ENCODE data around the gene NRXN3. TPM values are rescaled to one million over a fixed set of nuclear protein-coding genes. Genes with fewer than 3 reads are reported as not detected.
A peak's percentile ranks its signal among the peaks of the same experiment; 100 is the strongest.

The NRXN3 gene
- total and polyA plus RNA-seq, 2 experiments from 2014 or later, result 1.0 to 1.8 TPM

- TF ChIP-seq NANOG (IDR thresholded peaks at IDR 0.05; ENCODE audit: borderline replicate concordance), result no peak
These were observed 1081.1 kb downstream of the NRXN3 start (continued) for GRCh38 chr14:79251278-79251677.

GRCh38 chr14:79253576-79253975 is 1083.4 kb downstream of the NRXN3 start:
- Histone ChIP-seq H4K20me1 (replicated peaks; ENCODE audit: insufficient read depth) (no peaks in the 10 kb centered on the region), H3K79me2 (replicated peaks; ENCODE audit: insufficient read depth) (no peaks in the 10 kb centered on the region), H3K27ac (ENCODE audit: low read depth) (no peak overlapping the region), H3K27me3 (ENCODE audit: insufficient read depth) (no peaks in the 10 kb centered on the region), H3K36me3 (ENCODE audit: insufficient read depth) (0 out of 2 replicates have a peak, but pooled peaks cover 5% of the 10 kb centered on the region), H3F3A (replicated peaks; ENCODE audit: low read depth) (no peaks in the 10 kb centered on the region), H3K4me1 (ENCODE audit: insufficient read depth) (peaks cover 5% of the 10 kb centered on the region; the same call in 1 of the 2 replicates), H2AFZ (no peak overlapping the region), H3K9me2 (ENCODE audit: insufficient read depth) (no peaks in the 10 kb centered on the region), H3K4me3 (no peak overlapping the region), H3K4me2 (no peak overlapping the region)
- Mint-ChIP-seq H3K27ac (no peak overlapping the region), H3K27me3 (ENCODE audit: insufficient read depth, low read depth, poor library complexity) (peaks cover 3% of the 10 kb centered on the region), H3K4me3 (no peak overlapping the region), H3K9me3 (peaks cover 7% of the 10 kb centered on the region; the same call in 1 of the 3 replicates), H3K4me1 (peaks cover 6% of the 10 kb centered on the region), H3K36me3 (ENCODE audit: low read depth) (peaks cover 6% of the 10 kb centered on the region; the same call in 1 of the 3 replicates)
- ATAC-seq (no peak), DNase-seq (ENCODE audit: low spot score) (no peak)
- no peak for TF ChIP-seq NANOG (IDR thresholded peaks at IDR 0.05; ENCODE audit: borderline replicate concordance)

GRCh38 chr14:79254069-79254775 is 1084.0 kb downstream of the NRXN3 start:
- no peak overlapping the region for H3K4me2 ChIP-seq
- no peak overlapping the region for H3K27ac Mint-ChIP-seq
- peaks cover 7% of the 10 kb centered on the region; the same call in 1 of the 3 replicates for H3K9me3 Mint-ChIP-seq
- no peaks in the 10 kb centered on the region for H3K9me2 ChIP-seq (ENCODE audit: insufficient read depth)
- TF ChIP-seq ZNF462 (CRISPR knock-in tag; IDR thresholded peaks at IDR 0.05) (0 out of 2 replicates have a peak, but pooled peaks have one; percentile 12), STAT1 (IDR thresholded peaks at IDR 0.05; ENCODE audit: unreplicated experiment) (no peak)
- no peak overlapping the region for H3K4me3 ChIP-seq
- H3K4me3 Mint-ChIP-seq, result no peak overlapping the region
- H3K4me1 ChIP-seq (ENCODE audit: insufficient read depth), result no peaks in the 10 kb centered on the region
- no peaks in the 10 kb centered on the region for H3K27me3 ChIP-seq (ENCODE audit: insufficient read depth)
- no peak overlapping the region for H3K27ac ChIP-seq (ENCODE audit: low read depth)
- H3K4me1 Mint-ChIP-seq, result peaks cover under 1% of the 10 kb centered on the region; the same call in 2 of the 3 replicates
- H2AFZ ChIP-seq, result no peak overlapping the region
- DNase-seq (ENCODE audit: low spot score), result no peak
- H4K20me1 ChIP-seq (replicated peaks; ENCODE audit: insufficient read depth), result no peaks in the 10 kb centered on the region
- no peaks in the 10 kb centered on the region for H3F3A ChIP-seq (replicated peaks; ENCODE audit: low read depth)
- no peak for ATAC-seq
- H3K79me2 ChIP-seq (replicated peaks; ENCODE audit: insufficient read depth), result no peaks in the 10 kb centered on the region
- H3K36me3 Mint-ChIP-seq (ENCODE audit: low read depth), result peaks cover 6% of the 10 kb centered on the region; the same call in 1 of the 3 replicates
- 0 out of 2 replicates have a peak, but pooled peaks cover 5% of the 10 kb centered on the region for H3K36me3 ChIP-seq (ENCODE audit: insufficient read depth)
- peaks cover 3% of the 10 kb centered on the region for H3K27me3 Mint-ChIP-seq (ENCODE audit: insufficient read depth, low read depth, poor library complexity)

Data from GM23338 (cell line).